ENCODE measurements around the gene TPSAB1. TPM values are rescaled to one million over a fixed set of nuclear protein-coding genes. Genes with fewer than 3 reads are reported as not detected.
"Not testable (repeated sequence)": the region's sequence is repeated elsewhere in the genome, so short reads cannot be mapped to it uniquely, and the experiment has no call there.

Gene TPSAB1
- total RNA-seq, 1 experiment from 2014 or later: not detected

DNA sequence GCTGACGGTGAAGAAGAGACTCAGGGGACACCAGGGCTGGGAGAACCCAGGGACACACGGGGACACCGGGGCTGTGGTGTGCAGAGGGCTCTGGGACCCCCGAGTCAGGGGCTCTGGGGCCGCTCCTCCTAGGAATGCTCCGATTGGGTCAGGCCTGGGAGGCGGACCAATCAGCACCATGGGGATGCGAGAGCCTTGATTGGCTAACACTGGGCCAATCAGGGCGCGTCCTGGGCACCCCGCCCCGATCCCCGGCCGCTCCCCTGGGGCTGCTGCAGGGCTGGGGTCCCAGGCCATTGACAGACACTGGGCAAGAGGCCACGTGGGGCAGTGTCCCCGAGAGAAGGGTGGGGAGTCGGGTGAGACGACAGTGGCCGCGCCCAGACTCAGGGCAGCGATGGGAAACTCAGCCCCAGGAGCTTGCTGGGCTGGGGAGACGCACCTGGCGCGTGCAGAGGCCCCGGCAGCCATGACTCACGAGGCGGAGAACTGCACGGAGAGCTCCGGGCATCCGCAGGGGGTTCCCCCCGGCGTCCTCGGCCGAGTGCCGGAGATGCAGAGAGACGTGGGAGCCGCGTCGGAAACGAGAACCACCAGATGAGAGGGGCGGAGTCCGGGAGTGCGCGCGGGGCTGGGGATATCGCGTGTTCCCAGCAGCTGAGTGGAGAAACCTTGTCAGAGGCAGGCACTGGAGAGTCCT lies 8.3 kb upstream of the TPSAB1 start:
- H3K27ac ChIP-seq (ENCODE audit: low read length); H3K79me2 ChIP-seq (ENCODE audit: low read length); H3K4me1 ChIP-seq (ENCODE audit: low read length); H2AFZ ChIP-seq (ENCODE audit: low read length); H3K4me2 ChIP-seq (ENCODE audit: low read depth, low read length, poor library complexity, severe bottlenecking); H3K9me3 ChIP-seq (ENCODE audit: low read length); H3K27me3 ChIP-seq (ENCODE audit: low read length); H3K9ac ChIP-seq (ENCODE audit: low read length); H3K36me3 ChIP-seq (ENCODE audit: insufficient read depth, low read length); H3K4me3 ChIP-seq (ENCODE audit: low read length); DNase-seq; H4K20me1 ChIP-seq (ENCODE audit: insufficient read depth, low read depth, low read length); H3K9me2 ChIP-seq (replicated peaks; ENCODE audit: insufficient read depth, low read length): not testable (repeated sequence)

DNA sequence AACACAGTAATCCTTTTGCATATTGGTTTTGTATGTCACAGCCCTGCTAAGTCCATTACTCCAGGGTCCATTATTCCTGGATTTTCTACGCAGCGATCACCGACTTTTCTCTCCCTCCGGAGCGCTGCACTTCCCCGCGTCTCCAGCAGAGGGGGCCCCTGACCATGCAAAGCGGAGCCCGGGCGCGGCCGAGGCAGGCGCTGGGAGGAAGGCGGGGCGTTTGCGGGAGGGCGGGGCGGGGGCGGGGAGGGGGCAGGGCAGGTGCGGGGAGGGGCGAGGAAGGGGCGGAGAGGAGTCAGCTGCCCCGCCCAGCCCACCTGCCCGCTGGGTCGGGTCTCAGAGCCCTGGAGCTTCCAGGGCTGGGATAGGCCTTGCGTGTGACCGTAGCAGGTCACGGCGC lies 3.8 kb upstream of the TPSAB1 start:
- H3K9me2 ChIP-seq (replicated peaks; ENCODE audit: insufficient read depth, low read length); H3K36me3 ChIP-seq (ENCODE audit: insufficient read depth, low read length); H3K27me3 ChIP-seq (ENCODE audit: low read length); DNase-seq; H3K9ac ChIP-seq (ENCODE audit: low read length); H3K27ac ChIP-seq (ENCODE audit: low read length); H3K79me2 ChIP-seq (ENCODE audit: low read length); H3K4me1 ChIP-seq (ENCODE audit: low read length); H3K4me2 ChIP-seq (ENCODE audit: low read depth, low read length, poor library complexity, severe bottlenecking); H3K9me3 ChIP-seq (ENCODE audit: low read length); H3K4me3 ChIP-seq (ENCODE audit: low read length); H2AFZ ChIP-seq (ENCODE audit: low read length); H4K20me1 ChIP-seq (ENCODE audit: insufficient read depth, low read depth, low read length): not testable (repeated sequence)

DNA sequence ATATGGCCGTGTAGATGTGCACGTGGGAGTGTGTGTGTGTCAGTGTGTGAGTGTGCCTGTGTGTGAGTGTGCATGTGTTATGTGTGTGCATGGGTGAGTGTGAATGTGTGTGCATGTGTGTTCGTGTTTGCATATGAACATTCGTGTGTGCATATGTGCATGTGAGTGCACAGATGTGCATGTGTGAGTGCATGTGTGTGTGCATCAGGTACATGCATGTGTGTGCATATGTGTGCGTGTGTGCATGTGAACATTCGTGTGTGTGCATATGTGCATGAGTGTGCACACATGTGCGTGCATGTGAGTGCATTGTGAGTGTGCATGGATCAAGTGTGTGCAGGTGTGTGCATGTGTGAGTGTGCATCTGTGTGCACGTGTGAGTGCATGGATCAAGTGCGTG lies 2.5 kb upstream of the TPSAB1 start:
- H3K27ac ChIP-seq (ENCODE audit: low read length): no peak overlapping the region
- no peaks in the 10 kb centered on the region for H4K20me1 ChIP-seq (ENCODE audit: insufficient read depth, low read depth, low read length)
- DNase-seq: peak; percentile 2
- no peak overlapping the region for H3K9ac ChIP-seq (ENCODE audit: low read length)
- no peaks in the 10 kb centered on the region for H3K9me2 ChIP-seq (replicated peaks; ENCODE audit: insufficient read depth, low read length)
- no peaks in the 10 kb centered on the region for H3K27me3 ChIP-seq (ENCODE audit: low read length)
- no peaks in the 10 kb centered on the region for H3K36me3 ChIP-seq (ENCODE audit: insufficient read depth, low read length)
- H3K9me3 ChIP-seq (ENCODE audit: low read length): no peaks in the 10 kb centered on the region
- H2AFZ ChIP-seq (ENCODE audit: low read length): no peak overlapping the region
- H3K4me2 ChIP-seq (ENCODE audit: low read depth, low read length, poor library complexity, severe bottlenecking): no peak overlapping the region
- H3K4me3 ChIP-seq (ENCODE audit: low read length): no peak overlapping the region
- no peaks in the 10 kb centered on the region for H3K4me1 ChIP-seq (ENCODE audit: low read length)
- H3K79me2 ChIP-seq (ENCODE audit: low read length): no peaks in the 10 kb centered on the region

GRCh38 chr16:1238909-1239308 lies 1.6 kb upstream of the TPSAB1 start:
- H3K9me3 ChIP-seq (ENCODE audit: low read length); H3K9me2 ChIP-seq (replicated peaks; ENCODE audit: insufficient read depth, low read length); H3K4me3 ChIP-seq (ENCODE audit: low read length); H3K9ac ChIP-seq (ENCODE audit: low read length); H3K4me1 ChIP-seq (ENCODE audit: low read length); H3K36me3 ChIP-seq (ENCODE audit: insufficient read depth, low read length); H3K27ac ChIP-seq (ENCODE audit: low read length); H3K27me3 ChIP-seq (ENCODE audit: low read length); H3K79me2 ChIP-seq (ENCODE audit: low read length); DNase-seq; H3K4me2 ChIP-seq (ENCODE audit: low read depth, low read length, poor library complexity, severe bottlenecking); H4K20me1 ChIP-seq (ENCODE audit: insufficient read depth, low read depth, low read length); H2AFZ ChIP-seq (ENCODE audit: low read length): not testable (repeated sequence)

- not testable (repeated sequence) for H4K20me1 ChIP-seq (ENCODE audit: insufficient read depth, low read depth, low read length); H2AFZ ChIP-seq (ENCODE audit: low read length); H3K4me2 ChIP-seq (ENCODE audit: low read depth, low read length, poor library complexity, severe bottlenecking); H3K27ac ChIP-seq (ENCODE audit: low read length); H3K9ac ChIP-seq (ENCODE audit: low read length); H3K36me3 ChIP-seq (ENCODE audit: insufficient read depth, low read length); H3K27me3 ChIP-seq (ENCODE audit: low read length); H3K9me3 ChIP-seq (ENCODE audit: low read length); H3K9me2 ChIP-seq (replicated peaks; ENCODE audit: insufficient read depth, low read length); H3K4me3 ChIP-seq (ENCODE audit: low read length); DNase-seq; H3K79me2 ChIP-seq (ENCODE audit: low read length); H3K4me1 ChIP-seq (ENCODE audit: low read length)
Measured at GRCh38 chr16:1239575-1239974, 930 bp upstream of the TPSAB1 start.

DNA sequence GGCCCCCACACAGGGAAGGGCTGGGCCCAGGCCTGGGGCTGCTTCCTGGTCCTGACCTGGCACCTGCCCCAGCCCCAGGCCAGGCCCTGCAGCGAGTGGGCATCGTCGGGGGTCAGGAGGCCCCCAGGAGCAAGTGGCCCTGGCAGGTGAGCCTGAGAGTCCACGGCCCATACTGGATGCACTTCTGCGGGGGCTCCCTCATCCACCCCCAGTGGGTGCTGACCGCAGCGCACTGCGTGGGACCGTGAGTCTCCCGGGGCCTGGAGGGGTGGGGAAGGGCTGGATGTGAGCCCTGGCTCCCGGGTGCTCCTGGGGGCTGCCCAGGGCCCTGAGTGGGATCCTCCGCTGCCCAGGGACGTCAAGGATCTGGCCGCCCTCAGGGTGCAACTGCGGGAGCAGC lies 576 bp downstream of the TPSAB1 start:
- not testable (repeated sequence) for H3K36me3 ChIP-seq (ENCODE audit: insufficient read depth, low read length); H4K20me1 ChIP-seq (ENCODE audit: insufficient read depth, low read depth, low read length); H3K79me2 ChIP-seq (ENCODE audit: low read length); H3K9me2 ChIP-seq (replicated peaks; ENCODE audit: insufficient read depth, low read length); H3K4me1 ChIP-seq (ENCODE audit: low read length); H2AFZ ChIP-seq (ENCODE audit: low read length); H3K4me3 ChIP-seq (ENCODE audit: low read length); H3K27me3 ChIP-seq (ENCODE audit: low read length); H3K4me2 ChIP-seq (ENCODE audit: low read depth, low read length, poor library complexity, severe bottlenecking); H3K9me3 ChIP-seq (ENCODE audit: low read length); DNase-seq; H3K27ac ChIP-seq (ENCODE audit: low read length); H3K9ac ChIP-seq (ENCODE audit: low read length)

GRCh38 chr16:1243363-1243762 lies 2.9 kb downstream of the TPSAB1 start:
- not testable (repeated sequence) for H3K9me2 ChIP-seq (replicated peaks; ENCODE audit: insufficient read depth, low read length); H3K9me3 ChIP-seq (ENCODE audit: low read length); H3K4me2 ChIP-seq (ENCODE audit: low read depth, low read length, poor library complexity, severe bottlenecking); H3K4me1 ChIP-seq (ENCODE audit: low read length); H3K79me2 ChIP-seq (ENCODE audit: low read length); H3K4me3 ChIP-seq (ENCODE audit: low read length); H3K9ac ChIP-seq (ENCODE audit: low read length); H3K27me3 ChIP-seq (ENCODE audit: low read length); H3K36me3 ChIP-seq (ENCODE audit: insufficient read depth, low read length); H4K20me1 ChIP-seq (ENCODE audit: insufficient read depth, low read depth, low read length); H2AFZ ChIP-seq (ENCODE audit: low read length); H3K27ac ChIP-seq (ENCODE audit: low read length); DNase-seq

- not testable (repeated sequence) for H3K9me2 ChIP-seq (replicated peaks; ENCODE audit: insufficient read depth, low read length); H3K9ac ChIP-seq (ENCODE audit: low read length); DNase-seq; H3K36me3 ChIP-seq (ENCODE audit: insufficient read depth, low read length); H3K4me3 ChIP-seq (ENCODE audit: low read length); H3K4me2 ChIP-seq (ENCODE audit: low read depth, low read length, poor library complexity, severe bottlenecking); H4K20me1 ChIP-seq (ENCODE audit: insufficient read depth, low read depth, low read length); H3K9me3 ChIP-seq (ENCODE audit: low read length); H3K27ac ChIP-seq (ENCODE audit: low read length); H3K27me3 ChIP-seq (ENCODE audit: low read length); H3K79me2 ChIP-seq (ENCODE audit: low read length); H3K4me1 ChIP-seq (ENCODE audit: low read length); H2AFZ ChIP-seq (ENCODE audit: low read length)
Measured at GRCh38 chr16:1243907-1244850, 3.7 kb downstream of the TPSAB1 start.
